Measurements from ENCODE around the gene CDC42BPG.

CDC42BPG gene

GRCh38 chr11:64790205-64791095 lies 54.0 kb downstream of the CDC42BPG start:
- no peak for DNase-seq (ENCODE audit: low spot score)

DNA sequence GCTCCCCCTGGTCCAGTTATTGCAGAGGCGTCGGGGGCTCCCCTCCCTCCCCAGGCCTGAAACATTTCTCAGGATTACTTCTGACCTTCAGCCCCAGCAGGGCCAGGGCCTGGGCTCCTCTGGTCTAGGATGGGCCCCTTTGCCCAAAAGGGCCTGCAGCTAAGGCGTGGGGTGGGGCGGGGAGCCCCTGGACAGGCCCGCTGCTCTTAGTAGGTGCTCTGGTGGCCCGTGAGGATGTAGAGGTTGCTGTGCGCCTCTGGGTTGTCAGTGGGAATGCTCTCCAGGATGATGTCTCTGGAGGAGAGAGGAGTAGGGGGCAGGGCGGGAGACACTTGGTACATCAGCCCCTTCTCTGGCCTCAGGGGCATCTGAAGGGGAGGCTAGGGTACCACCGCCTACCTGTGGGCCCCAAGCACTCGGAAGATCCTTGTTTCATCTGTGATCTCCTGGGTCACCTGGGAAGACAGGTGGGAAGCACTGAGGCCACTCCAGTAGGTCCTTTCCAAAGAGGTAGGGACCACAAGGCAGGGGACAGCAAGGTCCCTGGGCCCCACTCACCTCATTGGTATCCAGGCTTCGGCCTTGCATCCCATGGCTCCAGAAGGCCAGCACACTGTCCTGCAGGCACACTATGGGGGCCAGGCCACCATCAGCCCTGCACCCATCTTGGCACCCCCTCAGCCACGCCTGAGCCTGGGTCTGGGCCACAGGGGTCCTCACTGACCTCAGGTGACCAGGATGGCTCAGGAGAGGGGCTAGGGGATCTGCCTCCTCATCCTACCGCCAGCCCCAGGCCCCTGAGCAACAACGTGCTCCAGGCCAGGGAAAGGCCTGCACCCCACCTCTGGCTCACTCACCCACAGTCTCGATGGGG lies 54.9 kb downstream of the CDC42BPG start:
- DNase-seq (ENCODE audit: low spot score), result no peak

DNA sequence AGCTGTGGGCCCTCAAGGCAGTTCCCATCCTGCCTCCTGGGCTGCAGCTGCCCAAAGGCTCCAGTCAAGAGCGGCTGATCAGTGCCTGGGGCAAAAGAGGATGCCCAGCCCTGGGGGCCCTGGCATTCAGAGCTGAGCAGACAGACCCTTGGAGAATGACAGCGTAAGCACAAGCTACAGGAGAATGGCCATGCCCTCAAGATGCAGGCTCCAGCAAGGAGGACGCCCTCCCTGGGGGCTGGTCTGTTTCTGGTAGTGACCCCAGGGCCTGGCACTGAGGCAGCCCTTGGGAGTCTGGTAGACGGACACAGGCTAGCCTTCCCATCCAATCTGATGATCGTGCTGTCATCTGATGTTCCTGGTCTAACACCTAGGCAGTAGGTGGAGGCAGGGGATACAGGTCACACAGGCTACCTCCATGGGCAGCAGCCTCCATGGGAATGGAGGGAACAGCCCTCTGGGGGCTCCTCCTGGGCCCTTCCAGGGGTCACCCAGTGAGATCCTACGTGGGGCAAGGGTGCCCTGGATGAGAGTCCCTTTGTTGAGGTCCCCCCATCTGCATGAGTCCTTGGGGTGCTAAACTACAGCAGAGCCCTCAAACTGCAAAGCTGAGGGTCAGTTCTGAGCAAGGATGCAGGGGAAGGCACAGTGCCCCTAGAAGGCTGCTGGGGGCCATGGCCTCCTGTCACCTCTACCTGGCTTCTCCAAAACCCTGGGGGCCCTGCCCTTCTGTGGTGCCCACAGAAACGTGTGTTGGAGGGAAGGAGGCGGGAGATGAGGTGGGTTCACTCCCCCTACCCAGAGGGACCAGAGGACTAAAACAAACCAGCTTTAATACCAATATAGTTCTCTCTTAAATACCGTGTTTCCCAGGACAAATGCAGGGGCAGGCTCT lies 55.9 kb downstream of the CDC42BPG start:
- DNase-seq (ENCODE audit: low spot score), result no peak

GRCh38 chr11:64787526-64788320 lies 56.7 kb downstream of the CDC42BPG start:
- peak; percentile 72 for DNase-seq (ENCODE audit: low spot score)

GRCh38 chr11:64786308-64786707 lies 58.1 kb downstream of the CDC42BPG start:
- no peak for DNase-seq (ENCODE audit: low spot score)

GRCh38 chr11:64784813-64785581 lies 59.5 kb downstream of the CDC42BPG start:
- DNase-seq (ENCODE audit: low spot score), result no peak

- DNase-seq (ENCODE audit: low spot score), result peak; percentile 99
Measured at GRCh38 chr11:64778473-64779298, 65.8 kb downstream of the CDC42BPG start, which contains the start of gene SF1. SF1 (minus strand) TSS chr11:64778542; CDS start chr11:64778392, 150 bp downstream.

DNA sequence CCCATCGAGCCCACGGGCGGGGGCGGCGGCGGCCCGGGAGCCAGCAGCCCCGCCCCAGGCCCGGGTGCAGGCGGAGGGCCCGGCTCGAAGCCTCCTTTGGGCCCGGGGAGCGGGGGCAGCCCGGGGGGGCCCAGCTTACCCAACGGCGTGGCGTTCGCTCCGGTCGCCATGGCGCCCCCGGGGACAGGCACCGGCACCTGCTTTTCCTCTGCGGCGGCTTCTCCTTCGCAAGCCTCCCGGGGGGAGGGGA lies 66.3 kb downstream of the CDC42BPG start:
- DNase-seq (ENCODE audit: low spot score), result no peak

GRCh38 chr11:64777449-64778222 lies 66.8 kb downstream of the CDC42BPG start:
- DNase-seq (ENCODE audit: low spot score), result peak; percentile 99

GRCh38 chr11:64776875-64777274 lies 67.6 kb downstream of the CDC42BPG start:
- no peak for DNase-seq (ENCODE audit: low spot score)

GRCh38 chr11:64776425-64776824 lies 68.0 kb downstream of the CDC42BPG start:
- no peak for DNase-seq (ENCODE audit: low spot score)

DNA sequence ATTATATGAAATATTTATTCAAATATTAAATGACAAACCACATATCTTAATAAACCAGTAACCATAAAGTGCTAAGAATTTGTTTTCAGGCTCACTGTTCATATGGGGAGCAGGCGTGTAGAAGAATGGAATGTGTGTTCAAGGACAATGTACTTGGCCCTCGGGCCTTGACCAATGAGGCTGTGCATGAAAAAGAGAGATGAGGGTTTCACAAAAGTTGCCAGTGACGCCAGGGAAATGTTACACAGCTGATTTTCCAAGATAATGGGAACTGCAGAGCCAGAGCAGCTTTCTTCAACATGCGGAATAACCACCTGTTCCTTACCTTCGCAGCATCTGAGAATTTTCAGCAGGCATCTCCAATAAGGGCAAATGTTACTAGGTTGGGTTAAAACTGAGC lies 70.3 kb downstream of the CDC42BPG start:
- no peak for DNase-seq (ENCODE audit: low spot score)

Measured in AG08395 (cell line).